Measurements from ENCODE around the gene IGLL1.

DNA sequence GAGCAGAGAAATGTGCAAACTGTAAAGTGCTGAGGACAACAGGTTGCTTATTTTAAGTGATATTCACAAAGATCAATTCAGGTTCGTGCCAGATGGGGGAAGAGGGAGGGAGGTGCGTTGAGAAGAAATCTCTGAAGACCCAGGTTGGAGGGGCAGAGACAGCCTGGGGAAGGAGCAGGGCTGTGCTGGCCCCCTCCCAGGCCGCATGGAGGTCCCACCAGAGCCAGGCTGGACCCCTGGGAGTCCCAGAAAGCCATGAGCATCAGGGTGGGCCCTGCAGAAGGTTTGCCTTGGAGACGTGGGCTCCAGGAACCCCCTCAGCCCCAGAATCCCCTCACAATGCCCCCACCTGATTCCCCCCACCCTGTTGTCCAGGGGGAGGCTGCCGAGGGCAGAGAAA, 47.4 kb downstream of the IGLL1 start:
- TF ChIP-seq EZH2phosphoT487 (IDR thresholded peaks at IDR 0.05; ENCODE audit: insufficient read depth, low read depth): no peak
- no peak for TF ChIP-seq EZH2 (IDR thresholded peaks at IDR 0.05; ENCODE audit: insufficient read depth, poor library complexity, severe bottlenecking)

All from GM23248 (cell line).